T-helper 1 cell treated with Interleukin-12 subunit alpha and Interleukin-12 subunit beta and Interleukin-4 antibody, amounts not matched to agents 30 μg/mL and 1 μg/mL, for 36 hours (primary cell): ENCODE results near the gene ACO1.
"Not testable (repeated sequence)": the region's sequence is repeated elsewhere in the genome, so short reads cannot be mapped to it uniquely, and the experiment has no call there.

Source experiments
- H3K27ac Mint-ChIP-seq: one replicate; pipeline ENCODE4 v1.8.0; 2021; ENCODE audit warnings: mild to moderate bottlenecking, mixed read lengths
- H3K27me3 Mint-ChIP-seq: one replicate; pipeline ENCODE4 v1.8.0; 2021; ENCODE audit warnings: low read depth, mixed read lengths
- H3K36me3 Mint-ChIP-seq: one replicate; pipeline ENCODE4 v1.8.0; 2021; ENCODE audit warnings: low read depth, mixed read lengths
- H3K4me1 Mint-ChIP-seq: one replicate; pipeline ENCODE4 v1.8.0; 2021; ENCODE audit warnings: low read depth, mixed read lengths
- H3K4me3 Mint-ChIP-seq: one replicate; pipeline ENCODE4 v1.8.0; 2021; ENCODE audit warnings: mild to moderate bottlenecking, moderate library complexity, mixed read lengths
- H3K9me3 Mint-ChIP-seq: one replicate; pipeline ENCODE4 v1.8.0; 2021; ENCODE audit warnings: mixed read lengths

The ACO1 gene

DNA sequence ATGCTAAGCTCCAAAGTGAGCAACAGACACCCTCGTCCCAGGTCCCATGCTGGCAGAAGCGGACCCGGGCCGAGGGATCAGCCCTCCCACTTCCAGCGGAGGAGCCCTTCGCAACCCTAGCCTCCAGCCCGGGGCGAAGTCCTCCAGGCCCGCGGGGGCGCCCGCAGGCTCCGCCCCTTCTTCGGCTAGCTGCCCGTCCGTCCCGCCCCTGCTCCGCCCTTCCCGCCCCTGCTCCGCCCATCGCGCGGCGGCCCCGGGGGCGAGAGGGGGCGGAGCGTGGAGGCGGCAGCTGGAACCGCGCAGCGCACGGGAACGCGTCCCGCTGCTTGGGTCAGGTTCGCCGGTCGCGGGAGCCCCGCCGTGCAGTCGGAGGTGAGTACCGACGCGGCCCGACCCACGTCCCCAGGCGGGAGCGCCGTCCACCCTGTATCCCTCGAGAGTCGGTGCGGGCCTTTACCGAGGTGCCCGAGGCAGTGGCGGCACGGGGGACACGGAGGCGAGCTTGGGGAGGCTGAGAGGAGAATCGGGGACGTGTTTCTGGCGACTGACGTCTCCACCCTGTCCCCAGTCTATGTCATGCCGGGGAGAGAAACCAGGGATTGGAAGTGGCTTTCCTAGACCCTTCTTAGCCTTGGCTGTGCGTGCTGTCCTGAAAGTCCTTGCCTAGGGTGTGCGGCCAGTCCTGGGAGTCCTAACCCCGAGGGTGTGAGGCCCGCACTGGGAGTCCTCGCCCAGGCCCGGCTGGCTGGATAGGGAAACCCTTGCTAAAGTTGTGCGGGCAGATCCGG, at the start of gene ACO1:
TSS of gene ACO1 (plus strand) at position 280 of the 788 bp plus-strand sequence. CDS start 20,864 bp downstream, outside the sequence.
- peaks cover 19% of the 10 kb centered on the region for H3K4me1 Mint-ChIP-seq
- no peaks in the 10 kb centered on the region for H3K36me3 Mint-ChIP-seq
- peak within 1 kb of the TSS; percentile 27 for H3K27ac Mint-ChIP-seq
- peak within 1 kb of the TSS; percentile 78 for H3K4me3 Mint-ChIP-seq
- H3K27me3 Mint-ChIP-seq, result peaks cover 35% of the 10 kb centered on the region
- no peaks in the 10 kb centered on the region for H3K9me3 Mint-ChIP-seq

DNA sequence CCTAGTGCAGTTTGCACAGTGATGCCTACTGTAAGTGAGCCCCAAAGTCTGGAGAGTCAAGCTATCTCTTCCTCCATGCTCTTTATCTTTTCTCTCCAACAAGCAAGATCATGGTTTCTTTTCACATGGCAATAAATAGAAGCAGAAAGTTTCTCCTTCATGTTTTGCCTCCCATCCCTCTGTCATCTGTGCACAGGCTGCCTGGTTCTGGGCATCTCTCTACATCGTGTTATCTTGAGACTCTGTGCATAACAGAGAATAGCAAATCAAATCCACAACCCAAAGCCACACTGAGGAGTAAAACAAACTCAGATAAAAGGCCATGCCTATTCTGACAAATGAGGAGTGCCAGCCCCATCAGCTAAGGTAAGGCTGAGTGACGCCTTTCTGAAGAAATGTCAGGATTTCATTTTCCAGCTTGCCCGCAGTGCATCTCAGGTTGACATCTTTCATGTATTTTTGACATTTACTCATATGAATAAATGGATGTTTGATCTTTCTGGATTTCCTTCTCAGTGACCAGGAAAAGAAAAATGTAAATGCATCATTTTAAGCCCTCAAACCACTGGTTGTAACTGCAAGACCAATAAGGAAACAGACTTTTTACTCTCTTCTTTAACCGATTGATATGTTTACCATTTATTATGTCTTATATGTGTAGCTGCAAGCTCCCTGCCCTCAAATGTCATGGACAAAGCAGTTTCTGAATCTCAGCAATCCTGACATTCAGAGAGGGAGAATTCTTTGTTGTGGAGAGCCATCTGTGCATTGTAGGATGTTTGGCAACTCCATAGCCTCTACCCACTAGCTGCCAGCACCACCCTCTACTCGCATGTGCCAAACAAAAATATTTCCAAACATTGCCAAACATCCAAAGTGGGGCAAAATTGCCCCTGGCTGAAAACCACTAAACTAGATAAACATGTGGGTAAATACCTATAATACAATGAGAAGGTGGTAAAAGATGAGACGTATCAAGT, 49.2 kb upstream of the ACO1 start:
- no peak overlapping the region for H3K4me3 Mint-ChIP-seq

DNA sequence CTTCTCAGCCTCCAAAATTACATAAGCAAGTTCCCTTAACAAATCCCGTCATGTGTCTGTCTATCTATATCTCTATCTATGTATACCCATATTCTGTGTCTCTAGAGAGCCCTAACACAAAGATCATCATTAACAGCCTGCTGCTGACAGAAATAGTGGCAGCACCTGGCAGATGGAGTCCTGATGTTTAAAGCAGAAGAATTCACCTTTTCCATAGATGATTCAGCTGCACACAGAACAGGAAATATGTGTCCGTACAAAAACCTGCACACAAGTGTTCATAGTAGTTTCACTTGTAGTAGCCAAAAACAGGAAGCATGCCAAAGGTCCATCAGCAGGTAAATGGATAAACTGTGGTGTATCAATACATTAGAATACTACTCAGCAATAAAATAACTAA, 45.0 kb upstream of the ACO1 start:
- H3K4me3 Mint-ChIP-seq, result no peak overlapping the region
- no peak overlapping the region for H3K27ac Mint-ChIP-seq
- no peaks in the 10 kb centered on the region for H3K9me3 Mint-ChIP-seq
- peaks cover 9% of the 10 kb centered on the region for H3K4me1 Mint-ChIP-seq
- H3K27me3 Mint-ChIP-seq, result peaks cover 12% of the 10 kb centered on the region
- H3K36me3 Mint-ChIP-seq, result no peaks in the 10 kb centered on the region

More for the DNA sequence above, 49.2 kb upstream of the ACO1 start:
- Mint-ChIP-seq H3K27me3 (peaks cover 12% of the 10 kb centered on the region), H3K9me3 (no peaks in the 10 kb centered on the region), H3K27ac (no peak overlapping the region), H3K36me3 (no peaks in the 10 kb centered on the region), H3K4me1 (peaks cover 5% of the 10 kb centered on the region)

DNA sequence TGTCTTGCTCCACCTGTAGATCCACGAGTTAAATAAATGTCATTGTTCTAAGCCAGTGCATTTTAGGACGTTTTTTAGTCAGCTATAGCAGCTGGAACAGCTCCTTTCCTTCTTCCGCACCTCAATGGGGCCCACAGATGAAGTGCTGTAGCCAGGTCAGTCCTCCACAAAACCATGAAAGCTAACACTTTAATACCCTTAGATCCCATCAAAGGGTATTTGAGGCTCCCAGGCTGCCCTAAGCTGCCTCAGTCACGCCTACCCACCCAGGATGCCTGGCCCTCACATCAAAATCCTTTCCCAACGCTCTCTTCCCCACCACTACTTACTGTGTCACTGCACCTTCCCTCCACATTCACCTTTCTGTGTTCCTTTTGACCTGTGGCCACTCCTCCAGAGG, 44.1 kb upstream of the ACO1 start:
- Mint-ChIP-seq H3K27ac (no peak overlapping the region), H3K9me3 (no peaks in the 10 kb centered on the region), H3K36me3 (no peaks in the 10 kb centered on the region), H3K4me1 (peaks cover 9% of the 10 kb centered on the region), H3K4me3 (no peak overlapping the region), H3K27me3 (peaks cover 12% of the 10 kb centered on the region)

DNA sequence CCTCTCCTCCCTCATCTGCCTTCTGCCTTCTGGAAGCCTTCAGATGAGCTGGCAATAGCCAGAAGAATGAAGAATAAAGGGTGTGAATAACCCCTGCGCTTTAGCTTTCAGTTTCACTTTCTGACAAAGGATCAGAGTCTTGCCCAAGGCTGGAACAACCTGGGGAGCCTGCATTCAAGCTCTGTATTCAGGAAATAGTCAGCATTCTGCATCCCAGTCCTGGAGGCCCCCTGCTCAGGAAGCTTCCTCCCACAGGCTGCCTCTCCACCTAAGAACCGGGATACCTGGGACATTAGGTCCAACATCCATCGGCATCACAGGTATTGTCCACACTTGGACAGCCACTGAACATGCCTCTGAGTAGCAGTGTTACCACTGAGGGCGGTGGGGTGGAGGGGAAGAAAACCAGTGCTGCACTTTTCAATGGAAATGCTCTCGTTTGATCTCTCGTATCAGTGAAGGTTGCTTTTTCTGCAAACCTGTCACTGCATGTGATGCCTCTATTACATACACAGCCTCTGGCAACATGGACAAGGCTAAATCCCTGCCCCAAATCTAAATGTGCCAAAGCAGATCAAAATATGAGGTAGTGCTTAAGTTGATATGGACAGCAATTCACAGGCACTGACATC, 39.8 kb upstream of the ACO1 start:
- Mint-ChIP-seq H3K36me3 (no peaks in the 10 kb centered on the region), H3K4me1 (peaks cover 5% of the 10 kb centered on the region), H3K9me3 (no peaks in the 10 kb centered on the region), H3K27me3 (peaks cover 4% of the 10 kb centered on the region), H3K27ac (no peak overlapping the region), H3K4me3 (no peak overlapping the region)

DNA sequence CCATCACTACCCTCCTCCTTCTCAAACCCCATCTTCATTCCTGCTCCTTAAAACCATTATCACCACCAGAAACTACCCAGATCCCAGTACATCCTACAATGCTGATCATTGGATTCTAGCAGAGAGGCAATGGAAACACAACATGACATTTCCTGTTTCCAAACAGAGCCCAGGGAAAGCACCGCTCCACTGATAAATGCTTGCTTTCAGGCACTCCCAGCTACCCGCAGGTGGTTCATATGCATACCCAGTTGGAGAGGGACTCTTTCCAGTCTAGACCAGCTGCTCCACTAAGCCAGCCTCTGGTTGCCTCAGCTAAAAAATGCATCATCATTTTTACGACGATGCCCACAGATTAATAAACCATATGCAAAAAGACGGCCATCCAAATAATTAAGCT, 39.2 kb upstream of the ACO1 start:
- H3K36me3 Mint-ChIP-seq, result no peaks in the 10 kb centered on the region
- H3K4me3 Mint-ChIP-seq, result no peak overlapping the region
- H3K27me3 Mint-ChIP-seq, result peaks cover 4% of the 10 kb centered on the region
- H3K4me1 Mint-ChIP-seq, result peaks cover 5% of the 10 kb centered on the region
- no peaks in the 10 kb centered on the region for H3K9me3 Mint-ChIP-seq
- no peak overlapping the region for H3K27ac Mint-ChIP-seq

DNA sequence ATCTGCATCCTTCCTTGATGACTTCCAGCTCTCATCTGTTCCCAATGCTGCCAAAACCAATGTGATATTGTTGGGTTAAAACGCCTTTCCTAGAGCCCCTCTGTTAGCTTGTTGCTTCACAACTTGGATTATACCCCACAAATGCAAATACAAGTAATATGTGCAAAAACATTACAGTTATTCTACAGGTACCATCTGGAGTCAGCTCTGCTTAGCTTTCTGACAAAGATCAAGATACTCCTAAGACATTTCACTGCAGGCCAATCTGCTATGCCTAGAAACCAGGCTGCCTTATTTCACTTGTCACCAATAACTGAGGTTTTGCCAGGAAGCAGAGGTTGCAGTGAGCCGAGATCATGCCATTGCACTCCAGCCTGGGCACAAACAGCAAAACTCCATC, 36.9 kb upstream of the ACO1 start:
- H3K27me3 Mint-ChIP-seq, result peaks cover 4% of the 10 kb centered on the region
- H3K27ac Mint-ChIP-seq, result no peak overlapping the region
- no peak overlapping the region for H3K4me3 Mint-ChIP-seq
- no peaks in the 10 kb centered on the region for H3K9me3 Mint-ChIP-seq
- H3K36me3 Mint-ChIP-seq, result no peaks in the 10 kb centered on the region
- peaks cover 5% of the 10 kb centered on the region for H3K4me1 Mint-ChIP-seq

DNA sequence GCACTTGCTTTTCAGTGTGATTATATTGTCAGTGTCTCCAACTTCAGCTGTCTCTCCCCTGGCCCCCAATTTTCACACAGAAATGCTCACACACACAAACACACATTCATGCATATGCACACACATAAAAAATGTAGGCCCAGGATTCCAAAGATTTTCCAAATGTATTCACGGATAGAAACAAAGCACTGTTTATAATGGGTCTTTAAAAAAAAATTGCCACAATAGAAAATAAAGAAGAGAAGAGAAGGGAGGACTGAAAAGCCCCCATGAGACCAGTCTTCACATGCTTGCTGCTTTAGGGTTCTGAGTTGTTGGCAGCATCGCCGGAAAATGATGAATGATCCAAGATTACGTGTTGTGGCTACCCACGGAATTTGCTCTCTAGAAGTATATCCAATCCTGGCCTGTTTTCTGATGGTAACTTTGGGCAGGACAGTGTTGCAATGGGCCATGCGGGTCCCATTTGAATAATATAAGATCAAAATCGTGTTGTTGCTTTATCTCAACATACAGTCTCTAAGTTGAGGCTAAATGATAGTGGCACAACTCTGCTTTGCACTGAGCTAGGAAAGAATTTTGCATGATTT, 36.2 kb upstream of the ACO1 start:
- Mint-ChIP-seq H3K27ac (no peak overlapping the region), H3K4me3 (no peak overlapping the region), H3K9me3 (no peaks in the 10 kb centered on the region), H3K4me1 (peaks cover 5% of the 10 kb centered on the region), H3K36me3 (no peaks in the 10 kb centered on the region), H3K27me3 (peaks cover 4% of the 10 kb centered on the region)

DNA sequence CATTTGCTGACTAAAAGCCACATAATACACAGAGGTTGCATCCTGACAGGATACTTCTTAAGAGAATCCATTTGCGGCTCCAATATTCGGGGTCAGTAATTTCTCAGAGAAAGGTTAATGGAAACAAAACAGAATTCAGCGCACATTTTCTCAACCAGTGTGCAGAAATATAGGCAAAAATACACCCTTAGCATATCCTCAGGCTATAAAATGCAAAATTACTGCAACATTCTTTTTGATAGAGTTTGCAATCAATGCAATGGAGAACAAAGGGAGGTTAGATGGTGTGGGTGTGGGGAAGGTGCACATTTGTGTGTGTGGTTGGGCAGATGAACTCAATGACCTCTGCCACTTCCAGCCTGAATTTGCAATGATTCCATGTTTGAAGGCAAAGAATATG, 35.4 kb upstream of the ACO1 start:
- Mint-ChIP-seq H3K27me3 (peaks cover 4% of the 10 kb centered on the region), H3K36me3 (no peaks in the 10 kb centered on the region), H3K9me3 (no peaks in the 10 kb centered on the region), H3K4me3 (no peak overlapping the region), H3K4me1 (peaks cover 4% of the 10 kb centered on the region), H3K27ac (no peak overlapping the region)

DNA sequence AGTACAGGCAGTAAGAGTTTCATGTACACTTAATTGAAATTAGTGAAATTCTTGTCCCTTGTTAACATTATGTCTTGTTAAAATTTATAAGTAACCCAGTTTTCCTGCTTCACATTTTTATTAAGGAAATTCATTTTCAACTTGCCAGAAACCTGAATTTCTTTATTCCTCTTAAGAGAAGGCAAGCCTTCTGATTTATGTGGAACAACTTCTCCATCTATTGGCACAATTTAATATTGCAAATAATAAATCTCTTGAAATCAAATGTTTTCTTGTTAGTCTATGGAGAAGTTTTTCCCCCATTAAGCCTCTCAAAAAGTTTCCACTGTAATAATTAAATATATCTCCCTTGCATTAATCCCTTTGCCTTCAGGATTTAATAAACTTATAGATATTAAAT, 33.8 kb upstream of the ACO1 start:
- Mint-ChIP-seq H3K9me3 (no peaks in the 10 kb centered on the region), H3K27ac (no peak overlapping the region), H3K36me3 (no peaks in the 10 kb centered on the region), H3K4me3 (no peak overlapping the region), H3K4me1 (no peaks in the 10 kb centered on the region), H3K27me3 (peaks cover 4% of the 10 kb centered on the region)

DNA sequence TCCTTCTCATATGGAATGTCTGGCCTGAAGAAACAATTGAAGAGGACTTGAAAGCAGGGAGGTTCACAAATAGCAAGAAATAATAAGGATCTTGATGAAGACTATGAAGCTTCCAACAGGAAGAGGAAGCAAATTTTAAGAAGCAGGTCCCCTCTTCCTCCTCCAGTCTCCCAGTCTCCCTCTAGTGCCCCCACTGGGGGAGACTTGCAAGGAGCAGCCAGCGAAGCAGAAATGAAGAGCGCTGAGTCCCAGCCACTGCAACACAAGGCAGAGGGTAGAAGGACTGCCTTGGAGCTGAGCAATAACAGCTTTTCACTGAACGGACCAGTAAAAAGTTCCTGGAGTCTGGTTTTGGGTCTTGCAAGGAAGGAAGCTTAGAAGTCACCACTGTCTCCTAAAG, 32.6 kb upstream of the ACO1 start:
- Mint-ChIP-seq H3K9me3 (no peaks in the 10 kb centered on the region), H3K4me1 (no peaks in the 10 kb centered on the region), H3K27ac (no peak overlapping the region), H3K4me3 (no peak overlapping the region), H3K27me3 (no peaks in the 10 kb centered on the region), H3K36me3 (no peaks in the 10 kb centered on the region)

DNA sequence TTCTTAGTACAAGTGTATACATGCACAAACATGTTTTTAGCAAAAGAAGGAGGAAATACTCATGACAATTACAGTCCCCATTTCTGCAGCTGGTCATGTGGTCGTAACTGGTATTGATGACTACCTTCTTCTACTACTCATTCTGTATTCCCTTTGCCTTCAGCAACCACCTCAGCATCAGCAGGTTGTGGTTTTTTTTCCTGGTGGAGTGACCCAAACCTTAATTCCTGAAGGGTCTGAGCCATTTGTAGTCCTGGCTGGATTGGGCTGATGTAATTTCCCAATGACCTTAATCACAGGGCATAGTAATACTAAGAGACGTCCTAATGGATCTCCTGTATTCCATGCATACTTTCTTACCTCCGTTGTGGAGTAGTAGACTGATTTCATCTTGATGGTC, 31.0 kb upstream of the ACO1 start:
- not testable (repeated sequence) for H3K27me3 Mint-ChIP-seq, H3K4me1 Mint-ChIP-seq, H3K9me3 Mint-ChIP-seq, H3K36me3 Mint-ChIP-seq, H3K27ac Mint-ChIP-seq, H3K4me3 Mint-ChIP-seq

DNA sequence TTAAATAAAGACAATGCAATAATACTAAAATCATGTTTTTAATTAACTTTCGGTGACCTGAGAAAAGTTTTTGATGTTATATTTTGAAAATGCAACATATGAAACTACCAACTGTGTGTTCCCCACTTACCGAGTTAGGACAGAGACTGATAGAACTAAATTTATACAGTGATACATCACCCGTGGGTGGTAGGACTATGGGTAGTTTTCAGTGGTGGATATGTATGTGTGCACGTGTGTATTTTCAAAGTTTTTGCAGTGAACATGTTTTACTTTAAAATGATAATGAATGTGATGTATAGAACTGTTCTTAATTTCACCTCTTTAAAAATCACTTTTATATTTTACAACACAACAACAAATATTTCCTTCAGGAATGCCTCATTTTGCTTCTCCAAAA, 25.0 kb upstream of the ACO1 start:
- no peaks in the 10 kb centered on the region for H3K9me3 Mint-ChIP-seq
- H3K27ac Mint-ChIP-seq, result no peak overlapping the region
- H3K27me3 Mint-ChIP-seq, result peaks cover 5% of the 10 kb centered on the region
- no peak overlapping the region for H3K4me3 Mint-ChIP-seq
- H3K36me3 Mint-ChIP-seq, result no peaks in the 10 kb centered on the region
- H3K4me1 Mint-ChIP-seq, result no peaks in the 10 kb centered on the region

DNA sequence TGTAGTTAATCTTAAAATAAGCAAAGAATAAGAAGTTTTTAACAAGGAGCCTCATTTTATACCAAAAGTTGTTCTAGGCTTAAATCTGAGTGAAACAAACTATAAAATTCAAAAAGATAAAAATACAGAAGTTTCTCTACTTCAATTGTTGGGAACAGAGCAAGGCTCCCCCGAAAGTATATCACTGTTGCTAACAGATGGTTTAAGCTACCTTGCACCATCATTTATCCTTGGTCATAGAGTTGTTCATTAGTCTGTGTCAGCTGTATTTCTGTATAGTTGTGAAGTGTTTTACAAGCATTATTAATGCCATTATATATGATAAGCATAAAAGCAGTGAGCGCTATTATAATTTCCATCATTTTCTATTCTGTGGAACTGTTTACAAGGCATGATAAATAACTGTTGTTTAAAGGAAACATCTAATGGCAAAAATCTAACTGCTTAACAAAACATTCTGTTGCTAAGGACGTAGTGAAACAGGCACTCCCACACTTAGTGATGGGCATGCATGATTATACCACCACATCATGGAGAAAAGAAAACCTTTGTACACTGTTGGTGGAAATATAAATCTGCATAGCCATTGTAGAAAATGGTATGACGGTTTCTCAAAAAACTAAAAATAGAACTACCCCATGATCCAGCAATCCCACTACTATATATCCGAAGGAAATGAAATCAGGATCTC, 23.3 kb upstream of the ACO1 start:
- H3K4me1 Mint-ChIP-seq, result no peaks in the 10 kb centered on the region
- no peaks in the 10 kb centered on the region for H3K36me3 Mint-ChIP-seq
- peaks cover 5% of the 10 kb centered on the region for H3K27me3 Mint-ChIP-seq
- H3K9me3 Mint-ChIP-seq, result no peaks in the 10 kb centered on the region
- no peak overlapping the region for H3K27ac Mint-ChIP-seq
- H3K4me3 Mint-ChIP-seq, result no peak overlapping the region
